Measurements from ENCODE around the gene TENM3. TPM values are rescaled to one million over a fixed set of nuclear protein-coding genes. Genes with fewer than 3 reads are reported as not detected.

The TENM3 gene
- total RNA-seq, 1 donor from 2014 or later = not detected

GRCh38 chr4:182699795-182700194 is 456.6 kb downstream of the TENM3 start:
- Mint-ChIP-seq H3K27ac (no peak overlapping the region), H3K9me3 (no peaks in the 10 kb centered on the region), H3K36me3 (ENCODE audit: low read depth) (no peaks in the 10 kb centered on the region), H3K4me3 (no peak overlapping the region), H3K27me3 (peaks cover 3% of the 10 kb centered on the region), H3K4me1 (no peaks in the 10 kb centered on the region)
- ATAC-seq (ENCODE audit: low read depth) (no peak), DNase-seq (no peak)
- ChIA-PET POLR2A (no interaction called here), CTCF (interaction anchor here (0.6 kb wide), 1 partner anchor 562 kb away, joined by 3 read pairs; no protein-coding TSS in a partner anchor)
- no peak for TF ChIP-seq CTCF (IDR thresholded peaks at IDR 0.05)
- intact Hi-C loops (cut with micrococcal nuclease) = no loop called here

- no peak for TF ChIP-seq CTCF (IDR thresholded peaks at IDR 0.05)
- H3K36me3 Mint-ChIP-seq (ENCODE audit: low read depth) = no peaks in the 10 kb centered on the region
- POLR2A ChIA-PET = no interaction called here
- CTCF ChIA-PET = interaction anchor here (0.6 kb wide), 1 partner anchor 561 kb away, joined by 3 read pairs; no protein-coding TSS in a partner anchor
- H3K27ac Mint-ChIP-seq = no peak overlapping the region
- no peak overlapping the region for H3K4me3 Mint-ChIP-seq
- H3K9me3 Mint-ChIP-seq = no peaks in the 10 kb centered on the region
- H3K4me1 Mint-ChIP-seq = no peaks in the 10 kb centered on the region
- intact Hi-C loops (cut with micrococcal nuclease) = no loop called here
- no peak for ATAC-seq (ENCODE audit: low read depth)
- DNase-seq = no peak
- no peaks in the 10 kb centered on the region for H3K27me3 Mint-ChIP-seq
These were observed 457.4 kb downstream of the TENM3 start for GRCh38 chr4:182700362-182701160.

DNA sequence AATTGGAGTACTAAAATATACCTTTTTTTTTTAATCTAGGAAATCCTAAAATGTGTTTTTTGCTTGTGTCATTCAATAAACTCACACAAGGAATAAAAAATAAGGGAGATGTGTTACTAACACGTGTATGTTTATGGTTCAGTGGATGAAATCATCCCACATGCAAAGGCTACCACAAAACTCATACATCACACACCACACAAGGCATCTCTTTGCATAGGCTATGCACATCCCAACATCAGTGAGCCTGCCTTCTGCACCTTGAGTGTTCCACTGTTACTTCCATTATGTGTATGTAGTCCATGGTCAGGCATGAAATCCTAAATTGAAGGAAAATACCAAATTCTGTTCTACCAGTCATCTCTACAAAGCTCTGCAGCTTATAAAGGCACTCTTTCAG is 460.9 kb downstream of the TENM3 start:
- DNase-seq = no peak
- POLR2A ChIA-PET = no interaction called here
- Mint-ChIP-seq H3K4me3 (no peak overlapping the region), H3K27me3 (no peaks in the 10 kb centered on the region), H3K36me3 (ENCODE audit: low read depth) (no peaks in the 10 kb centered on the region), H3K4me1 (no peaks in the 10 kb centered on the region), H3K9me3 (no peaks in the 10 kb centered on the region), H3K27ac (no peak overlapping the region)
- CTCF ChIA-PET = no interaction called here
- intact Hi-C loops (cut with micrococcal nuclease) = no loop called here
- ATAC-seq (ENCODE audit: low read depth) = no peak
- TF ChIP-seq CTCF (IDR thresholded peaks at IDR 0.05) = no peak

- ChIA-PET POLR2A (no interaction called here), CTCF (no interaction called here)
- Mint-ChIP-seq H3K27me3 (no peaks in the 10 kb centered on the region), H3K4me1 (no peaks in the 10 kb centered on the region), H3K36me3 (ENCODE audit: low read depth) (no peaks in the 10 kb centered on the region), H3K4me3 (no peak overlapping the region), H3K27ac (no peak overlapping the region), H3K9me3 (no peaks in the 10 kb centered on the region)
- ATAC-seq (ENCODE audit: low read depth) (no peak), DNase-seq (no peak)
- intact Hi-C loops (cut with micrococcal nuclease) = no loop called here
- TF ChIP-seq CTCF (IDR thresholded peaks at IDR 0.05) = no peak
These were observed 461.7 kb downstream of the TENM3 start for GRCh38 chr4:182704948-182705347.

GRCh38 chr4:182705389-182705788 is 462.2 kb downstream of the TENM3 start:
- no peaks in the 10 kb centered on the region for H3K36me3 Mint-ChIP-seq (ENCODE audit: low read depth)
- no peaks in the 10 kb centered on the region for H3K9me3 Mint-ChIP-seq
- no peaks in the 10 kb centered on the region for H3K27me3 Mint-ChIP-seq
- H3K4me1 Mint-ChIP-seq = no peaks in the 10 kb centered on the region
- H3K4me3 Mint-ChIP-seq = no peak overlapping the region
- TF ChIP-seq CTCF (IDR thresholded peaks at IDR 0.05) = no peak
- DNase-seq (no peak), ATAC-seq (ENCODE audit: low read depth) (no peak)
- H3K27ac Mint-ChIP-seq = no peak overlapping the region
- intact Hi-C loops (cut with micrococcal nuclease) = no loop called here
- ChIA-PET CTCF (no interaction called here), POLR2A (no interaction called here)
